ENCODE results near the gene FLYWCH2.

- TF ChIP-seq, protein P1, sequence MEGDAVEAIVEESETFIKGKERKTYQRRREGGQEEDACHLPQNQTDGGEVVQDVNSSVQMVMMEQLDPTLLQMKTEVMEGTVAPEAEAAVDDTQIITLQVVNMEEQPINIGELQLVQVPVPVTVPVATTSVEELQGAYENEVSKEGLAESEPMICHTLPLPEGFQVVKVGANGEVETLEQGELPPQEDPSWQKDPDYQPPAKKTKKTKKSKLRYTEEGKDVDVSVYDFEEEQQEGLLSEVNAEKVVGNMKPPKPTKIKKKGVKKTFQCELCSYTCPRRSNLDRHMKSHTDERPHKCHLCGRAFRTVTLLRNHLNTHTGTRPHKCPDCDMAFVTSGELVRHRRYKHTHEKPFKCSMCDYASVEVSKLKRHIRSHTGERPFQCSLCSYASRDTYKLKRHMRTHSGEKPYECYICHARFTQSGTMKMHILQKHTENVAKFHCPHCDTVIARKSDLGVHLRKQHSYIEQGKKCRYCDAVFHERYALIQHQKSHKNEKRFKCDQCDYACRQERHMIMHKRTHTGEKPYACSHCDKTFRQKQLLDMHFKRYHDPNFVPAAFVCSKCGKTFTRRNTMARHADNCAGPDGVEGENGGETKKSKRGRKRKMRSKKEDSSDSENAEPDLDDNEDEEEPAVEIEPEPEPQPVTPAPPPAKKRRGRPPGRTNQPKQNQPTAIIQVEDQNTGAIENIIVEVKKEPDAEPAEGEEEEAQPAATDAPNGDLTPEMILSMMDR (IDR thresholded peaks at IDR 0.05), result peak; percentile 82 to 96 (median 92)
- TF ChIP-seq POLR2A (IDR thresholded peaks at IDR 0.05) (no peak), POLR2AphosphoS5 (IDR thresholded peaks at IDR 0.05) (peak; percentile 68)
Measured at GRCh38 chr16:2919511-2920255, 36.7 kb downstream of the FLYWCH2 start.

Data from prostate gland (tissue), 2 donors.